HCT116 (cell line): ENCODE data around the gene MAX. TPM values are rescaled to one million over a fixed set of nuclear protein-coding genes. Genes with fewer than 3 reads are reported as not detected.

Source experiments
- ATAC-seq: fragments of 200-7000 bp; cut with Tn5 transposase; 2 replicates; pipeline ENCODE4 v1.9.1; 2020; ENCODE audit warnings: mild to moderate bottlenecking, moderate library complexity
- BruUV-seq: library from RNA; stranded (reverse); fragments of 400-500 nt; replicated peaks from 2 replicates; lab custom pipeline; 2021; lab: Mats Ljungman, UMichigan
- CTCF ChIA-PET: fragments of 300-600 bp; sonication (Branson Sonifier 250); formaldehyde crosslinking; loops from one replicate; lab custom pipeline; 2021; ENCODE audit warnings: antibody characterized with exemption; lab: Charles Lee
- POLR2A ChIA-PET: fragments of 300-600, 350-600 bp; sonication (Branson Sonifier 250); formaldehyde crosslinking; loops from one replicate; lab custom pipeline; 2021; ENCODE audit warnings: antibody characterized with exemption; lab: Charles Lee
- RAD21 ChIA-PET, 2 experiments: fragments of 300-600 bp; sonication (Branson Sonifier 250); formaldehyde crosslinking; loops; one replicate each; lab custom pipeline; 2023; ENCODE audit warnings: low total read pairs in 2 of 2; ENCODE audit not compliant: uncharacterized antibody in 2 of 2, unreplicated experiment in 2 of 2, low non-redundant PET in 1 of 2; lab: Charles Lee
- DNase-seq: peaks from one replicate; pipeline ENCODE4 v3.0.0-alpha.2; 2010; ENCODE audit warnings: low read depth, low spot score
- H2AFZ ChIP-seq: fragments of 200-600 bp; shearing (Covaris generic), sonication (generic); 2 replicates; pipeline ENCODE4 v1.6.1; 2017; ENCODE audit warnings: low read depth, mixed run types, mixed read lengths, antibody characterized with exemption, low read length; ENCODE audit not compliant: poor library complexity, severe bottlenecking
- H3K27ac ChIP-seq: 2 replicates; pipeline ENCODE4 v1.5.1; 2012; ENCODE audit warnings: low read depth, low read length
- H3K27me3 ChIP-seq: fragments of 200-600 bp; sonication (generic); 2 replicates; pipeline ENCODE4 v1.6.1; 2016; ENCODE audit warnings: mixed run types, low read length, mixed read lengths; ENCODE audit not compliant: insufficient read depth
- H3K36me3 ChIP-seq, 2 experiments: fragments of 200-500 bp in 1 of 2; fragments of 200-600 bp in 1 of 2; sonication (Bioruptor generic) in 1 of 2; sonication (generic) in 1 of 2; 2 replicates each; pipeline versions ENCODE4 v1.5.1 to v1.6.1; 2014 to 2016; ENCODE audit warnings: low read length in 2 of 2, inconsistent platforms in 1 of 2, mixed read lengths in 1 of 2, mixed run types in 1 of 2; ENCODE audit not compliant: insufficient read depth in 2 of 2, control insufficient read depth in 1 of 2
- H3K4me1 ChIP-seq, 2 experiments: fragments of 200-600 bp in 1 of 2; sonication (generic) in 1 of 2; 2 replicates each; pipeline versions ENCODE4 v1.5.1 to v1.6.1; 2012 to 2017; ENCODE audit warnings: low read length in 2 of 2, inconsistent platforms in 1 of 2, mild to moderate bottlenecking in 1 of 2, mixed read lengths in 1 of 2, mixed run types in 1 of 2, moderate library complexity in 1 of 2; ENCODE audit not compliant: insufficient read depth in 2 of 2, control insufficient read depth in 1 of 2
- H3K4me2 ChIP-seq: fragments of 200-600 bp; sonication (generic); 2 replicates; pipeline ENCODE4 v1.6.1; 2017; ENCODE audit warnings: mixed run types, low read length, mixed read lengths
- H3K4me3 ChIP-seq, 2 experiments: fragments of 200-600 bp in 1 of 2; sonication (generic) in 1 of 2; replicated peaks in 1 of 2; 2 replicates each; pipeline ENCODE4 v1.5.1; 2011 to 2016; ENCODE audit warnings: low read length in 2 of 2, control low read depth in 1 of 2, low read depth in 1 of 2, mild to moderate bottlenecking in 1 of 2, mixed read lengths in 1 of 2, mixed run types in 1 of 2
- H3K79me2 ChIP-seq: fragments of 200-600 bp; sonication (generic); 2 replicates; pipeline ENCODE4 v1.6.1; 2017; ENCODE audit warnings: mild to moderate bottlenecking, mixed run types, low read length, moderate library complexity, mixed read lengths; ENCODE audit not compliant: insufficient read depth
- H3K9ac ChIP-seq: fragments of 200-600 bp; sonication (generic); 2 replicates; pipeline ENCODE4 v1.6.1; 2016; ENCODE audit warnings: low read length, mixed read lengths
- H3K9me2 ChIP-seq: fragments of 200-600 bp; sonication (generic), shearing (Covaris generic); 2 replicates; pipeline ENCODE4 v1.6.1; 2017; ENCODE audit warnings: mixed run types, mild to moderate bottlenecking, moderate library complexity; ENCODE audit not compliant: insufficient read depth
- H3K9me3 ChIP-seq, 2 experiments: fragments of 200-500 bp in 1 of 2; fragments of 200-600 bp in 1 of 2; sonication (Bioruptor generic) in 1 of 2; sonication (generic) in 1 of 2; 2 replicates each; pipeline ENCODE4 v1.6.1; 2014 to 2017; ENCODE audit warnings: low read length in 2 of 2, mixed read lengths in 2 of 2, inconsistent platforms in 1 of 2, low read depth in 1 of 2, mild to moderate bottlenecking in 1 of 2, mixed run types in 1 of 2, moderate library complexity in 1 of 2; ENCODE audit not compliant: control insufficient read depth in 1 of 2, insufficient read depth in 1 of 2
- H4K20me1 ChIP-seq: fragments of 200-600 bp; sonication (generic), shearing (Covaris generic); 2 replicates; pipeline ENCODE4 v1.6.1; 2017; ENCODE audit warnings: mixed run types, mild to moderate bottlenecking, moderate library complexity; ENCODE audit not compliant: insufficient read depth
- CBX3 ChIP-seq: IDR thresholded peaks from 2 replicates; pipeline ENCODE4 v1.6.1; 2012; ENCODE audit warnings: low read depth
- CEBPB ChIP-seq: IDR thresholded peaks from 2 replicates; pipeline ENCODE4 v1.6.1; 2012; ENCODE audit warnings: low read depth
- ELF1 ChIP-seq: IDR thresholded peaks from 2 replicates; pipeline ENCODE4 v1.6.1; 2012; ENCODE audit warnings: low read depth, borderline replicate concordance
- EZH2 ChIP-seq: fragments of 200-600 bp; sonication (generic); IDR thresholded peaks from 2 replicates; pipeline ENCODE4 v1.6.1; 2017; ENCODE audit warnings: antibody characterized with exemption, mixed run types
- JUND ChIP-seq: IDR thresholded peaks from 2 replicates; pipeline ENCODE4 v1.6.1; 2012
- POLR2A ChIP-seq: IDR thresholded peaks from 2 replicates; pipeline ENCODE4 v1.7.0; 2011; ENCODE audit warnings: borderline replicate concordance; ENCODE audit not compliant: insufficient read depth, insufficient read length; ENCODE audit errors: extremely low read depth
- POLR2AphosphoS5 ChIP-seq: IDR thresholded peaks from 2 replicates; pipeline ENCODE4 v1.6.1; 2011; ENCODE audit warnings: mild to moderate bottlenecking, low read depth, low read length, moderate library complexity
- RAD21 ChIP-seq: IDR thresholded peaks from 2 replicates; pipeline ENCODE4 v1.6.1; 2012; ENCODE audit warnings: low read depth, mild to moderate bottlenecking
- SP1 ChIP-seq: IDR thresholded peaks from 2 replicates; pipeline ENCODE4 v1.6.1; 2012; ENCODE audit warnings: low read depth
- SRF ChIP-seq: IDR thresholded peaks from 2 replicates; pipeline ENCODE4 v1.6.1; 2012; ENCODE audit warnings: low read depth
- TCF7L2 ChIP-seq: IDR thresholded peaks from 2 replicates; pipeline ENCODE4 v1.7.0; 2011; ENCODE audit warnings: borderline replicate concordance, inconsistent platforms; ENCODE audit not compliant: insufficient read depth, insufficient read length; ENCODE audit errors: extremely low read depth
- YY1 ChIP-seq: IDR thresholded peaks from 2 replicates; pipeline ENCODE4 v1.6.1; 2011; ENCODE audit warnings: low read length, low read depth, moderate library complexity, mild to moderate bottlenecking; ENCODE audit not compliant: insufficient replicate concordance; ENCODE audit errors: extremely low read depth
- ZBTB33 ChIP-seq: IDR thresholded peaks from 2 replicates; pipeline ENCODE4 v1.6.1; 2011; ENCODE audit warnings: mild to moderate bottlenecking, low read length, moderate library complexity; ENCODE audit not compliant: insufficient replicate concordance; ENCODE audit errors: extremely low read depth
- intact Hi-C: fragments of 100-400 bp; cut with micrococcal nuclease; formaldehyde crosslinking; loops from 2 replicates; pipeline ENCODE4 v1.10.0; 2022
- total RNA-seq: library from RNA; stranded (reverse); gene quantifications from one replicate; pipeline ENCODE4 v1.2.1, GENCODE V29; 2021; ENCODE audit not compliant: unreplicated experiment
- TF ChIP-seq, protein P1 (sequence below): IDR thresholded peaks from 2 replicates; pipeline ENCODE4 v1.6.1; 2012
- TF ChIP-seq, protein P2 (sequence below): IDR thresholded peaks from 2 replicates; pipeline ENCODE4 v1.6.1; 2012

Gene MAX
- total RNA-seq, 1 experiment from 2014 or later = 72.6 TPM

- Histone ChIP-seq H3K27ac (no peak overlapping the region), H3K79me2 (peaks cover 24% of the 10 kb centered on the region), H4K20me1 (no peaks in the 10 kb centered on the region), H3K9me3 (no peaks in the 10 kb centered on the region), H3K4me3 (no peak overlapping the region), H3K4me1 (no peaks in the 10 kb centered on the region), H3K4me2 (no peak overlapping the region), H3K36me3 (peaks cover 12 to 26% of the 10 kb centered on the region in 2 experiments; a peak in 3 of 4 replicates), H3K27me3 (no peaks in the 10 kb centered on the region), H2AFZ (no peak overlapping the region)
- no TSS peak for BruUV-seq
- intact Hi-C loops = no loop called here
- no peak for DNase-seq
- no peak for TF ChIP-seq ZBTB33
- no peak for TF ChIP-seq YY1
- TF ChIP-seq JUND = no peak
- no peak for TF ChIP-seq CEBPB
- no peak for TF ChIP-seq POLR2A
- TF ChIP-seq, protein P1, sequence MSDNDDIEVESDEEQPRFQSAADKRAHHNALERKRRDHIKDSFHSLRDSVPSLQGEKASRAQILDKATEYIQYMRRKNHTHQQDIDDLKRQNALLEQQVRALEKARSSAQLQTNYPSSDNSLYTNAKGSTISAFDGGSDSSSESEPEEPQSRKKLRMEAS = no peak
- no peak for TF ChIP-seq SRF
- no peak for TF ChIP-seq POLR2AphosphoS5
- TF ChIP-seq RAD21 = no peak
- TF ChIP-seq SP1 = no peak
- TF ChIP-seq EZH2 = no peak
- TF ChIP-seq CBX3 = no peak
- TF ChIP-seq TCF7L2 = no peak
- TF ChIP-seq ELF1 = no peak
- TF ChIP-seq, protein P2, sequence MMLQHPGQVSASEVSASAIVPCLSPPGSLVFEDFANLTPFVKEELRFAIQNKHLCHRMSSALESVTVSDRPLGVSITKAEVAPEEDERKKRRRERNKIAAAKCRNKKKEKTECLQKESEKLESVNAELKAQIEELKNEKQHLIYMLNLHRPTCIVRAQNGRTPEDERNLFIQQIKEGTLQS = no peak
- TF ChIP-seq, all 23 proteins: peak for 0
- RAD21 ChIA-PET = no interaction called here
- POLR2A ChIA-PET = no interaction called here
- CTCF ChIA-PET = no interaction called here
- H3K9ac ChIP-seq = no peak overlapping the region
- no peak for ATAC-seq
- H3K9me2 ChIP-seq = no peaks in the 10 kb centered on the region
These were observed 21.2 kb downstream of the MAX start for GRCh38 chr14:65080960-65081747.
